GM12878 (cell line): ENCODE results near the gene ZNF232. TPM values are rescaled to one million over a fixed set of nuclear protein-coding genes. Genes with fewer than 3 reads are reported as not detected.

Source experiments
- ATAC-seq: fragments of 200-7000 bp; cut with Tn5 transposase; 3 replicates; pipeline ENCODE4 v1.9.1; 2020; ENCODE audit warnings: mild to moderate bottlenecking, moderate library complexity
- BruUV-seq: library from RNA; stranded (reverse); fragments of 400-500 nt; replicated peaks from 2 replicates; lab custom pipeline; 2021; lab: Mats Ljungman, UMichigan
- CTCF ChIA-PET: fragments of 300-600 bp; sonication (Branson Sonifier 250); formaldehyde crosslinking; extraction: SDS; loops from one replicate; lab custom pipeline; 2021; ENCODE audit warnings: inconsistent platforms; lab: Yijun Ruan, JAX
- POLR2A ChIA-PET: fragments of 350-600 bp; formaldehyde crosslinking; extraction: SDS; loops from one replicate; lab custom pipeline; 2021; ENCODE audit warnings: inconsistent platforms; lab: Charles Lee
- RAD21 ChIA-PET: fragments of 300-600 bp; sonication (Branson Sonifier 250); formaldehyde crosslinking; loops from one replicate; lab custom pipeline; 2023; ENCODE audit warnings: antibody characterized with exemption; ENCODE audit not compliant: unreplicated experiment; lab: Charles Lee
- SMC1A ChIA-PET: fragments of 300-600 bp; sonication (Branson Sonifier 250); formaldehyde crosslinking; loops from one replicate; lab custom pipeline; 2023; ENCODE audit not compliant: unreplicated experiment, uncharacterized antibody; lab: Charles Lee
- DNase-seq: peaks from one replicate; pipeline ENCODE4 v3.0.0-alpha.2; 2011; ENCODE audit warnings: low read depth, low spot score
- FAIRE-seq: peaks from 3 replicates; lab custom pipeline; 2011; peaks lifted over from hg19 to GRCh38; lab: Jason Lieb, UNC
- H2AFZ ChIP-seq: 2 replicates; pipeline ENCODE4 v1.6.0; 2011; ENCODE audit warnings: low read depth, low read length, control low read depth; ENCODE audit not compliant: control insufficient read depth
- H3K27ac ChIP-seq: 2 replicates; pipeline ENCODE4 v1.5.1; 2011; ENCODE audit warnings: control low read depth; ENCODE audit not compliant: control insufficient read depth, insufficient read depth
- H3K27me3 ChIP-seq, 2 experiments: replicated peaks in 1 of 2; 2 replicates each; pipeline versions ENCODE4 v1.6.0 to v1.6.1; 2011; ENCODE audit warnings: low read length in 1 of 2; ENCODE audit not compliant: control insufficient read depth in 2 of 2, insufficient read depth in 2 of 2
- H3K36me3 ChIP-seq, 2 experiments: 2 replicates each; pipeline ENCODE4 v1.5.1; 2011; ENCODE audit warnings: low read length in 1 of 2; ENCODE audit not compliant: control insufficient read depth in 2 of 2, insufficient read depth in 2 of 2
- H3K4me1 ChIP-seq: 2 replicates; pipeline ENCODE4 v1.6.1; 2011; ENCODE audit warnings: mild to moderate bottlenecking, low read length, moderate library complexity, mixed read lengths; ENCODE audit not compliant: control insufficient read depth, insufficient read depth
- H3K4me2 ChIP-seq: 2 replicates; pipeline ENCODE4 v1.6.0; 2011; ENCODE audit warnings: control low read depth; ENCODE audit not compliant: control insufficient read depth, insufficient read depth
- H3K4me3 ChIP-seq: fragments of 200-600 bp; sonication (generic); 2 replicates; pipeline ENCODE4 v1.5.1; 2016
- H3K79me2 ChIP-seq: 2 replicates; pipeline ENCODE4 v1.6.0; 2011; ENCODE audit warnings: low read length; ENCODE audit not compliant: control insufficient read depth, insufficient read depth
- H3K9ac ChIP-seq: 2 replicates; pipeline ENCODE4 v1.8.0; 2011; ENCODE audit warnings: low read length, control low read depth, mixed read lengths; ENCODE audit not compliant: control insufficient read depth, insufficient read depth
- H3K9me3 ChIP-seq: replicated peaks from 3 replicates; pipeline ENCODE4 v1.5.1; 2011; ENCODE audit warnings: mild to moderate bottlenecking, low read length; ENCODE audit not compliant: control insufficient read depth, insufficient read depth
- H4K20me1 ChIP-seq: 2 replicates; pipeline ENCODE4 v1.6.0; 2011; ENCODE audit not compliant: control insufficient read depth, insufficient read depth
- ATF3 ChIP-seq: IDR thresholded peaks from 2 replicates; pipeline ENCODE4 v1.6.1; 2011; ENCODE audit warnings: low read depth, mild to moderate bottlenecking, low read length, moderate library complexity, borderline replicate concordance; ENCODE audit errors: extremely low read depth
- ELK1 ChIP-seq: IDR thresholded peaks from 2 replicates; pipeline ENCODE4 v1.6.1; 2012; ENCODE audit warnings: low read depth, low read length, improper control_type of control experiment
- GABPA ChIP-seq: IDR thresholded peaks from 2 replicates; pipeline ENCODE4 v1.6.1; 2014; ENCODE audit warnings: antibody characterized with exemption, low read depth, mild to moderate bottlenecking, inconsistent platforms
- HDAC2 ChIP-seq: fragments of 200-600 bp; sonication (generic); IDR thresholded peaks from 2 replicates; pipeline ENCODE4 v1.6.1; 2017
- IKZF2 ChIP-seq, 2 experiments: fragments of 450-650 bp; IDR thresholded peaks; 2 replicates each; pipeline ENCODE4 v1.6.1; 2017; ENCODE audit warnings: mild to moderate bottlenecking in 2 of 2, moderate library complexity in 2 of 2
- IRF3 ChIP-seq: fragments of 450-650 bp; IDR thresholded peaks from 2 replicates; pipeline ENCODE4 v1.6.1; 2014; ENCODE audit warnings: mild to moderate bottlenecking
- KLF5 ChIP-seq: fragments of 450-650 bp; IDR thresholded peaks from 2 replicates; pipeline ENCODE4 v1.6.1; 2014; ENCODE audit warnings: mild to moderate bottlenecking; ENCODE audit not compliant: partially characterized antibody
- LARP7 ChIP-seq: fragments of 450-650 bp; IDR thresholded peaks from 2 replicates; pipeline ENCODE4 v1.6.1; 2017; ENCODE audit warnings: mild to moderate bottlenecking
- MYB ChIP-seq: fragments of 150-350 bp; IDR thresholded peaks from 2 replicates; pipeline ENCODE4 v1.6.1; 2014; ENCODE audit warnings: mild to moderate bottlenecking, low read depth, low read length, borderline replicate concordance
- NR2C1 ChIP-seq: fragments of 450-650 bp; IDR thresholded peaks from 2 replicates; pipeline ENCODE4 v1.6.1; 2017; ENCODE audit warnings: antibody characterized with exemption, mild to moderate bottlenecking, moderate library complexity
- POLR2AphosphoS2 ChIP-seq: IDR thresholded peaks from 2 replicates; pipeline ENCODE4 v1.6.1; 2011; ENCODE audit warnings: low read depth, mild to moderate bottlenecking, low read length, improper control_type of control experiment, moderate library complexity
- RAD51 ChIP-seq: fragments of 450-650 bp; IDR thresholded peaks from 2 replicates; pipeline ENCODE4 v1.6.1; 2016; ENCODE audit warnings: moderate library complexity, mild to moderate bottlenecking, inconsistent platforms
- SPI1 ChIP-seq: IDR thresholded peaks from 2 replicates; pipeline ENCODE4 v1.6.1; 2011; ENCODE audit warnings: low read depth, mild to moderate bottlenecking, low read length, moderate library complexity, borderline replicate concordance; ENCODE audit not compliant: insufficient read depth
- SUPT20H ChIP-seq: IDR thresholded peaks from 2 replicates; pipeline ENCODE4 v1.6.1; 2011; ENCODE audit warnings: low read depth, mild to moderate bottlenecking, low read length, moderate library complexity, borderline replicate concordance; ENCODE audit not compliant: control insufficient read depth
- SUZ12 ChIP-seq: fragments of 200-600 bp; sonication (generic); IDR thresholded peaks from one replicate; pipeline ENCODE4 v1.6.1; 2018; ENCODE audit warnings: antibody characterized with exemption, mild to moderate bottlenecking; ENCODE audit not compliant: unreplicated experiment
- TAF1 ChIP-seq: IDR thresholded peaks from 2 replicates; pipeline ENCODE4 v1.6.1; 2011; ENCODE audit warnings: mild to moderate bottlenecking, low read depth, low read length, borderline replicate concordance
- ZNF274 ChIP-seq: IDR thresholded peaks from one replicate; pipeline ENCODE4 v1.8.0; 2011; ENCODE audit not compliant: insufficient read length, insufficient read depth
- WGBS: methylation state at CpG from one replicate; pipeline ENCODE4 v1.1.6; 2016; ENCODE audit warnings: low lambda C conversion rate; ENCODE audit not compliant: insufficient replicate concordance, insufficient coverage; ENCODE audit errors: missing lambda C conversion rate; 5-methylcytosine and 5-hydroxymethylcytosine counted together
- in situ Hi-C: fragments of 300-500 bp; cut with MboI; formaldehyde crosslinking; loops from 9 replicates; pipeline ENCODE4 v1.14.3; 2018; ENCODE audit warnings: mixed read lengths
- intact Hi-C: fragments of 100-400 bp; cut with micrococcal nuclease; formaldehyde crosslinking; loops from one replicate; pipeline ENCODE4 v1.14.2; 2022; ENCODE audit not compliant: unreplicated experiment
- polyA plus RNA-seq, 11 experiments: library from polyadenylated mRNA; depleted of rRNA in 4 of 11; unstranded in 6 of 11; stranded (reverse) in 5 of 11; fragments of >200 nt; fragmentation: Nextera tagmentation in 4 of 11; fragmentation: Illumina TruSeq in 1 of 11; extraction: Ambion mirVana in 4 of 11; extraction: Trizol in 1 of 11; gene quantifications; 1 replicate in 1 of 11; 2 replicates in 10 of 11; pipeline versions ENCODE4 v1.2.1 to v1.2.3, GENCODE V29; 2011 to 2016; ENCODE audit warnings: inconsistent platforms in 2 of 11, missing spikeins in 2 of 11, low read depth in 1 of 11
- total RNA-seq, 4 experiments: library from RNA; depleted of rRNA in 3 of 4; stranded (reverse); fragments of >200 nt in 3 of 4; fragmentation: Illumina TruSeq in 1 of 4; extraction: Trizol in 1 of 4; gene quantifications; 2 replicates each; pipeline versions ENCODE4 v1.2.1 to v1.2.3, GENCODE V29; 2013 to 2021
- TF ChIP-seq, protein P1 (sequence below): fragments of 450-650 bp; formaldehyde crosslinking; IDR thresholded peaks from 2 replicates; pipeline ENCODE4 v1.5.0; 2022; ENCODE audit warnings: mild to moderate bottlenecking, missing genetic modification characterization
- TF ChIP-seq, protein P2 (sequence below): IDR thresholded peaks from 2 replicates; pipeline ENCODE4 v1.6.1; 2011; ENCODE audit warnings: borderline replicate concordance, low read depth, mild to moderate bottlenecking, moderate library complexity, mixed read lengths, low read length; ENCODE audit not compliant: insufficient read depth; ENCODE audit errors: extremely low read length

Gene ZNF232
- total and polyA plus RNA-seq, 10 of the 15 experiments (the other 5 are each of a cell fraction or from before 2014, with no cell fraction given) = 10.1 to 15.7 (median 12.9) TPM

DNA sequence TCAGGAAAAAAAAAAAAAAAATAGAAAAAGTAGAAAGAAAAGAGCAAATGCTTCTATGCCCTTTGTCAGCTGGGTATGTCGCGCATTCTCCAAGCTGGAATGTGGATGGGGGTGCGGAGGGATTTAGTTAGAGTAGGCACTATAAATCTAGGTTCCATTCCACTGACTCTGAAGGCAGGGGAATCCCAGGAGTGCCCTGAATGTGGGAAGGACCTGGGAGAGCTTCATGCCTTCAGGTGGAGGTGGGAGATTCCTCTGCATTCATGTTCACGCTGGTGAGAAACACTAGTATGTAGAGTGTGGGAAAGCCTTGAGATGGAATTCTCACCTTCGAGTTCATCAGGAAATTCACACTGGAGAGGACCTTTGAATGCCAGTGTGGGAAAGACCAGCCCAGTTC is 12.4 kb downstream of the ZNF232 start:
- DNase-seq (no peak), FAIRE-seq (no peak), ATAC-seq (no peak)
- Histone ChIP-seq H3K27me3 (no peaks in the 10 kb centered on the region; a peak in 1 of 4 replicates), H4K20me1 (no peaks in the 10 kb centered on the region), H3K79me2 (no peaks in the 10 kb centered on the region), H3K9me3 (peaks cover 33% of the 10 kb centered on the region), H3K9ac (no peak overlapping the region), H2AFZ (no peak overlapping the region), H3K4me2 (no peak overlapping the region), H3K27ac (no peak overlapping the region), H3K4me3 (no peak overlapping the region), H3K4me1 (no peaks in the 10 kb centered on the region), H3K36me3 (no peaks in the 10 kb centered on the region)
- SMC1A ChIA-PET = no interaction called here
- in situ Hi-C loops = no loop called here
- RAD21 ChIA-PET = no interaction called here
- POLR2A ChIA-PET = interaction anchor here (0.7 kb wide), 1 partner anchor 13 kb away, joined by 4 read pairs; no protein-coding TSS in a partner anchor
- WGBS = 83% methylated on average over 5 of the region's 5 CpGs
- no TSS peak for BruUV-seq
- CTCF ChIA-PET = no interaction called here
- intact Hi-C loops = no loop called here
- TF ChIP-seq, protein P1, sequence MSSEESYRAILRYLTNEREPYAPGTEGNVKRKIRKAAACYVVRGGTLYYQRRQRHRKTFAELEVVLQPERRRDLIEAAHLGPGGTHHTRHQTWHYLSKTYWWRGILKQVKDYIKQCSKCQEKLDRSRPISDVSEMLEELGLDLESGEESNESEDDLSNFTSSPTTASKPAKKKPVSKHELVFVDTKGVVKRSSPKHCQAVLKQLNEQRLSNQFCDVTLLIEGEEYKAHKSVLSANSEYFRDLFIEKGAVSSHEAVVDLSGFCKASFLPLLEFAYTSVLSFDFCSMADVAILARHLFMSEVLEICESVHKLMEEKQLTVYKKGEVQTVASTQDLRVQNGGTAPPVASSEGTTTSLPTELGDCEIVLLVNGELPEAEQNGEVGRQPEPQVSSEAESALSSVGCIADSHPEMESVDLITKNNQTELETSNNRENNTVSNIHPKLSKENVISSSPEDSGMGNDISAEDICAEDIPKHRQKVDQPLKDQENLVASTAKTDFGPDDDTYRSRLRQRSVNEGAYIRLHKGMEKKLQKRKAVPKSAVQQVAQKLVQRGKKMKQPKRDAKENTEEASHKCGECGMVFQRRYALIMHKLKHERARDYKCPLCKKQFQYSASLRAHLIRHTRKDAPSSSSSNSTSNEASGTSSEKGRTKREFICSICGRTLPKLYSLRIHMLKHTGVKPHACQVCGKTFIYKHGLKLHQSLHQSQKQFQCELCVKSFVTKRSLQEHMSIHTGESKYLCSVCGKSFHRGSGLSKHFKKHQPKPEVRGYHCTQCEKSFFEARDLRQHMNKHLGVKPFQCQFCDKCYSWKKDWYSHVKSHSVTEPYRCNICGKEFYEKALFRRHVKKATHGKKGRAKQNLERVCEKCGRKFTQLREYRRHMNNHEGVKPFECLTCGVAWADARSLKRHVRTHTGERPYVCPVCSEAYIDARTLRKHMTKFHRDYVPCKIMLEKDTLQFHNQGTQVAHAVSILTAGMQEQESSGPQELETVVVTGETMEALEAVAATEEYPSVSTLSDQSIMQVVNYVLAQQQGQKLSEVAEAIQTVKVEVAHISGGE (CRISPR knock-in tag) = no peak
- TF ChIP-seq ATF3 (no peak), IRF3 (no peak), HDAC2 (no peak), SUZ12 (no peak), ELK1 (no peak), RAD51 (no peak), LARP7 (no peak), MYB (no peak), KLF5 (no peak), NR2C1 (no peak), GABPA (no peak), POLR2AphosphoS2 (no peak), SUPT20H (no peak), IKZF2 (IDR thresholded peaks at IDR 0.05) (no peak), SPI1 (no peak), TAF1 (no peak), ZNF274 (no peak)
- TF ChIP-seq, protein P2, sequence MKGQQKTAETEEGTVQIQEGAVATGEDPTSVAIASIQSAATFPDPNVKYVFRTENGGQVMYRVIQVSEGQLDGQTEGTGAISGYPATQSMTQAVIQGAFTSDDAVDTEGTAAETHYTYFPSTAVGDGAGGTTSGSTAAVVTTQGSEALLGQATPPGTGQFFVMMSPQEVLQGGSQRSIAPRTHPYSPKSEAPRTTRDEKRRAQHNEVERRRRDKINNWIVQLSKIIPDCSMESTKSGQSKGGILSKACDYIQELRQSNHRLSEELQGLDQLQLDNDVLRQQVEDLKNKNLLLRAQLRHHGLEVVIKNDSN = no peak
